HepG2 (cell line): ENCODE results near the gene GGA1. TPM values are rescaled to one million over a fixed set of nuclear protein-coding genes. Genes with fewer than 3 reads are reported as not detected.

Source experiments
- DNMT3B ChIP-seq: conservative IDR thresholded peaks from 2 replicates; pipeline ENCODE4 v1.6.1; 2016; ENCODE audit warnings: missing biosample characterization, control low read depth
- MXD3 ChIP-seq: IDR thresholded peaks from 2 replicates; pipeline ENCODE4 v1.6.1; 2016; ENCODE audit warnings: mild to moderate bottlenecking, missing biosample characterization, missing genetic modification reagents
- NR2F1 ChIP-seq, 2 experiments: fragments of 450-650 bp in 1 of 2; formaldehyde crosslinking in 1 of 2; IDR thresholded peaks; 2 replicates each; pipeline versions ENCODE4 v1.5.0 to v1.6.1; 2016 to 2020; ENCODE audit warnings: mild to moderate bottlenecking in 1 of 2, missing compliant biosample characterization in 1 of 2, missing genetic modification reagents in 1 of 2, moderate library complexity in 1 of 2
- RARG ChIP-seq: sonication (generic); formaldehyde crosslinking; IDR thresholded peaks from 2 replicates; pipeline ENCODE4 v1.4.0; 2020; ENCODE audit warnings: low read depth, mild to moderate bottlenecking, missing genetic modification reagents
- SOX6 ChIP-seq, 2 experiments: fragments of 450-650 bp in 1 of 2; sonication (generic) in 1 of 2; formaldehyde crosslinking in 1 of 2; IDR thresholded peaks; 2 replicates each; pipeline versions ENCODE4 v1.4.0 to v1.6.1; 2017 to 2020; ENCODE audit warnings: antibody characterized with exemption in 1 of 2, mild to moderate bottlenecking in 1 of 2, missing genetic modification reagents in 1 of 2
- TERF1 ChIP-seq: sonication (generic); formaldehyde crosslinking; IDR thresholded peaks from 2 replicates; pipeline ENCODE4 v1.8.0; 2022; ENCODE audit warnings: mild to moderate bottlenecking, missing genetic modification reagents, moderate library complexity
- TP53 ChIP-seq: sonication (generic); formaldehyde crosslinking; conservative IDR thresholded peaks from 2 replicates; pipeline ENCODE4 v1.4.0; 2020; ENCODE audit warnings: missing genetic modification reagents
- ZBED4 ChIP-seq: sonication (generic); formaldehyde crosslinking; IDR thresholded peaks from 2 replicates; pipeline ENCODE4 v1.4.0; 2020; ENCODE audit warnings: missing genetic modification reagents, borderline replicate concordance
- ZEB1 ChIP-seq: IDR thresholded peaks from 2 replicates; pipeline ENCODE4 v1.6.1; 2012; ENCODE audit warnings: mild to moderate bottlenecking, low read depth, inconsistent platforms; ENCODE audit not compliant: insufficient replicate concordance
- ZFY ChIP-seq: sonication (generic); formaldehyde crosslinking; IDR thresholded peaks from 2 replicates; pipeline ENCODE4 v1.4.0; 2020; ENCODE audit warnings: missing genetic modification reagents
- ZNF17 ChIP-seq: sonication (generic); formaldehyde crosslinking; IDR thresholded peaks from 2 replicates; pipeline ENCODE4 v1.5.0; 2020; ENCODE audit warnings: mild to moderate bottlenecking, missing genetic modification reagents
- ZNF33B ChIP-seq: sonication (generic); formaldehyde crosslinking; IDR thresholded peaks from 2 replicates; pipeline ENCODE4 v1.5.1; 2020; ENCODE audit warnings: mild to moderate bottlenecking, missing genetic modification reagents
- ZNF549 ChIP-seq: sonication (generic); formaldehyde crosslinking; IDR thresholded peaks from 2 replicates; pipeline ENCODE4 v1.5.0; 2020; ENCODE audit warnings: missing genetic modification reagents
- ZNF615 ChIP-seq: sonication (generic); formaldehyde crosslinking; IDR thresholded peaks from 2 replicates; pipeline ENCODE4 v1.5.0; 2020; ENCODE audit warnings: mild to moderate bottlenecking, missing genetic modification reagents, borderline replicate concordance
- ZNF761 ChIP-seq: sonication (generic); formaldehyde crosslinking; conservative IDR thresholded peaks from 2 replicates; pipeline ENCODE4 v1.4.0; 2020; ENCODE audit warnings: mild to moderate bottlenecking, missing genetic modification reagents
- ZNF766 ChIP-seq: sonication (generic); formaldehyde crosslinking; IDR thresholded peaks from 2 replicates; pipeline ENCODE4 v1.5.0; 2020; ENCODE audit warnings: missing genetic modification reagents, borderline replicate concordance
- ZSCAN21 ChIP-seq: sonication (generic); formaldehyde crosslinking; IDR thresholded peaks from 2 replicates; pipeline ENCODE4 v1.8.0; 2022; ENCODE audit warnings: mild to moderate bottlenecking, missing genetic modification reagents, moderate library complexity, borderline replicate concordance
- polyA plus RNA-seq, 8 experiments: library from polyadenylated mRNA; depleted of rRNA in 3 of 8; stranded (reverse) in 7 of 8; unstranded in 1 of 8; fragments of >200 nt; fragmentation: Illumina TruSeq in 4 of 8; extraction: Trizol in 4 of 8; gene quantifications; 2 replicates each; pipeline versions ENCODE4 v1.2.1 to v1.2.3, GENCODE V29; 2011 to 2016; ENCODE audit warnings: low read depth in 4 of 8, missing spikeins in 1 of 8, mixed read lengths in 1 of 8; ENCODE audit not compliant: insufficient read depth in 1 of 8
- total RNA-seq, 5 experiments: library from RNA; depleted of rRNA; stranded (reverse); fragments of >200 nt; fragmentation: Illumina TruSeq; extraction: Trizol; gene quantifications; 2 replicates each; pipeline ENCODE4 v1.2.3, GENCODE V29; 2016; ENCODE audit warnings: low read depth in 1 of 5
- TF ChIP-seq, protein P1 (sequence below): sonication (generic); formaldehyde crosslinking; IDR thresholded peaks from 2 replicates; pipeline ENCODE4 v1.5.0; 2020; ENCODE audit warnings: mild to moderate bottlenecking, missing genetic modification reagents
- TF ChIP-seq, protein P2 (sequence below): sonication (generic); formaldehyde crosslinking; IDR thresholded peaks from 2 replicates; pipeline ENCODE4 v1.8.1; 2023; ENCODE audit warnings: mild to moderate bottlenecking, moderate library complexity, missing genetic modification reagents

GGA1 gene
- total and polyA plus RNA-seq, 2 of the 13 experiments (the other 11 are each of a cell fraction or from before 2014, with no cell fraction given): 29.1 to 87.2 TPM

DNA sequence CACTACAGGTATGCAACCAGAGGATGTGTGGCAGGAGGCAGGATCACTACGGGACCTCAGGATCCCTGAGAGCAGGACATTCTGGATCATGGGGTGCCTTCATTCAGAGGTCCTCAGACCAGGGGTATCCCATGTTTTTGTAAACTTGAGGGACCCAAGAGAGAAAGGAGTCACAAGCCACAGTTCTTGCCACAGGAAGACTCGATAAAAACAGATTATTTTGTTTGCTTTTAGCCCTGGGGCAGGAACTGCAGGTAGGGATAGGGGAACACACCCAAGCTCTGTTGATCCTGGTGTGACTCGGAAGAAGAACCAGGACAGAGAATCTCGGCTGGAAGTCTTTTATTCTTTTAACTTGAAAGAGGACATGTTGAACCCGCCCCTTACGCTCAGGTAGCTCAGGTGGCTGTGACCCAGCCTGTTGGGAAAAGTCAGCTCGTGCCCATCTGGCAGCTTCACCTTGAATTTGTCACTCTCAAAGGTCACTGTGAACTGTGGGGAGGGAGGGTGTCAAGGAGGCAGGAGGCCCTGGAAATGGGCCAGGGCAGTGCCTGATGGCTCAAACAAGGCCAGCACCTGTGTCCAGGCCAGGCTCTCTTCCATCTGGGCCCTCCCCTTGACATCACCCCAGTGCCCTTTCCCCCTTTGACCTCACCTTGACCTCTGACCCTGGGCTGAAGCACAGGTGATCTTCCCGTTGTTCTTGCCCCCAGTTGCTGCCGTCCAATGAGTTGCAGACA lies 38.5 kb upstream of the GGA1 start (continued):
- TF ChIP-seq RARG (no peak), SOX6 (IDR thresholded peaks at IDR 0.05) (no peak), SOX6 (CRISPR knock-in tag; IDR thresholded peaks at IDR 0.05) (peak; percentile 63), MXD3 (CRISPR knock-in tag) (peak; percentile 42; the same call in 1 of the 2 replicates), TP53 (CRISPR knock-in tag) (no peak), ZEB1 (peak; percentile 60), ZNF761 (0 out of 2 replicates have a peak, but pooled peaks have one; percentile 55), NR2F1 (CRISPR knock-in tag; IDR thresholded peaks at IDR 0.05) (peak; percentile 91 to 95), DNMT3B (0 out of 2 replicates have a peak, but pooled peaks have one; percentile 9), ZNF17 (no peak), ZSCAN21 (peak; percentile 90), ZNF766 (0 out of 2 replicates have a peak, but pooled peaks have one; percentile 38), TERF1 (CRISPR knock-in tag) (0 out of 2 replicates have a peak, but pooled peaks have one; percentile 38), ZNF615 (CRISPR knock-in tag) (no peak), ZNF549 (CRISPR knock-in tag) (no peak), ZFY (CRISPR knock-in tag) (peak; percentile 50), ZBED4 (CRISPR knock-in tag) (peak; percentile 30; the same call in 1 of the 2 replicates), ZNF33B (CRISPR knock-in tag) (no peak)
- TF ChIP-seq, protein P1, sequence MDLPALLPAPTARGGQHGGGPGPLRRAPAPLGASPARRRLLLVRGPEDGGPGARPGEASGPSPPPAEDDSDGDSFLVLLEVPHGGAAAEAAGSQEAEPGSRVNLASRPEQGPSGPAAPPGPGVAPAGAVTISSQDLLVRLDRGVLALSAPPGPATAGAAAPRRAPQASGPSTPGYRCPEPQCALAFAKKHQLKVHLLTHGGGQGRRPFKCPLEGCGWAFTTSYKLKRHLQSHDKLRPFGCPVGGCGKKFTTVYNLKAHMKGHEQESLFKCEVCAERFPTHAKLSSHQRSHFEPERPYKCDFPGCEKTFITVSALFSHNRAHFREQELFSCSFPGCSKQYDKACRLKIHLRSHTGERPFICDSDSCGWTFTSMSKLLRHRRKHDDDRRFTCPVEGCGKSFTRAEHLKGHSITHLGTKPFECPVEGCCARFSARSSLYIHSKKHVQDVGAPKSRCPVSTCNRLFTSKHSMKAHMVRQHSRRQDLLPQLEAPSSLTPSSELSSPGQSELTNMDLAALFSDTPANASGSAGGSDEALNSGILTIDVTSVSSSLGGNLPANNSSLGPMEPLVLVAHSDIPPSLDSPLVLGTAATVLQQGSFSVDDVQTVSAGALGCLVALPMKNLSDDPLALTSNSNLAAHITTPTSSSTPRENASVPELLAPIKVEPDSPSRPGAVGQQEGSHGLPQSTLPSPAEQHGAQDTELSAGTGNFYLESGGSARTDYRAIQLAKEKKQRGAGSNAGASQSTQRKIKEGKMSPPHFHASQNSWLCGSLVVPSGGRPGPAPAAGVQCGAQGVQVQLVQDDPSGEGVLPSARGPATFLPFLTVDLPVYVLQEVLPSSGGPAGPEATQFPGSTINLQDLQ (CRISPR knock-in tag): 0 out of 2 replicates have a peak, but pooled peaks have one; percentile 72
- TF ChIP-seq, protein P2, sequence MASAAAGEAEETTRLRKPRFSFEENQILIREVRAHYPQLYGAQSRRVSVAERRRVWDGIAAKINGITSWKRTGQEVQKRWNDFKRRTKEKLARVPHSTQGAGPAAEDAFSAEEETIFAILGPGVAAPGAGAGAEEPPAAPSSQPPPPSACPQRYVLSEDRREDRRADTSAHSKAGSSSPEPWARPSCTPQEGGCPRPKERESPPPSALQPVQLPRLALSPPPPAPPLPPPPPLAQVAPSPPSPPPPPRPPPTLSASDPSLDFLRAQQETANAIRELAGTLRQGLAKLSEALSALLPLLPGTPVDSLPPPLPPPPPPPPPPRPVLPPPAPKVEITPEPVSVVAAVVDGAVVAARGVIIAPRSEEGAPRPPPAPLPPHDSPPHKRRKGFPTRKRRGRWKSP (CRISPR knock-in tag): no peak
